Cardiac muscle cell (in vitro differentiated cells and primary cell): ENCODE data around the gene IVNS1ABP. TPM values are rescaled to one million over a fixed set of nuclear protein-coding genes. Genes with fewer than 3 reads are reported as not detected.

Experiments used
- DNase-seq, 2 donors: peaks; one replicate each; pipeline versions ENCODE4 v3.0.0 to v3.0.0-alpha.2; 2010 to 2017; ENCODE audit warnings: low read depth in 1 of 2, low spot score in 1 of 2
- H3K27ac ChIP-seq: fragments of 200-600 bp; sonication (generic); 2 replicates; pipeline ENCODE4 v1.5.1; 2016
- H3K27me3 ChIP-seq: fragments of 200-600 bp; sonication (generic); 2 replicates; pipeline ENCODE4 v1.6.0; 2016; ENCODE audit warnings: control low read depth
- H3K36me3 ChIP-seq: fragments of 200-600 bp; sonication (generic); 2 replicates; pipeline ENCODE4 v1.5.1; 2016; ENCODE audit warnings: control low read depth
- H3K4me1 ChIP-seq: fragments of 200-600 bp; sonication (generic); 2 replicates; pipeline ENCODE4 v1.8.1; 2017; ENCODE audit warnings: low read depth, mild to moderate bottlenecking, mixed run types
- H3K4me3 ChIP-seq: fragments of 200-600 bp; sonication (generic); 2 replicates; pipeline ENCODE4 v1.5.1; 2016; ENCODE audit warnings: mild to moderate bottlenecking
- H3K9me3 ChIP-seq: fragments of 200-600 bp; sonication (generic); 2 replicates; pipeline ENCODE4 v1.5.1; 2017; ENCODE audit warnings: low read depth, mild to moderate bottlenecking, control low read depth
- CTCF ChIP-seq: IDR thresholded peaks from 2 replicates; pipeline ENCODE4 v1.5.1; 2012; ENCODE audit warnings: low read depth, mild to moderate bottlenecking, low read length
- polyA plus RNA-seq: library from polyadenylated mRNA; unstranded; fragments of >200 nt; fragmentation: Nextera tagmentation; extraction: Ambion mirVana; gene quantifications from 2 replicates; pipeline ENCODE4 v1.2.1, GENCODE V29; 2016
- total RNA-seq: library from RNA; depleted of rRNA; stranded (reverse); fragments of >200 nt; gene quantifications from 2 replicates; pipeline ENCODE4 v1.2.3, GENCODE V29; 2016

Gene IVNS1ABP
- total and polyA plus RNA-seq, 2 experiments from 2014 or later: 48.8 to 49.6 TPM

GRCh38 chr1:185250063-185250462 is 67.0 kb downstream of the IVNS1ABP start:
- Histone ChIP-seq H3K36me3 (no peaks in the 10 kb centered on the region), H3K27me3 (peaks cover 20% of the 10 kb centered on the region), H3K4me1 (no peaks in the 10 kb centered on the region), H3K4me3 (no peak overlapping the region), H3K9me3 (no peaks in the 10 kb centered on the region), H3K27ac (no peak overlapping the region)
- TF ChIP-seq CTCF: no peak
- no peak for DNase-seq

- no peaks in the 10 kb centered on the region for H3K4me1 ChIP-seq
- no peaks in the 10 kb centered on the region for H3K36me3 ChIP-seq
- TF ChIP-seq CTCF: no peak
- H3K9me3 ChIP-seq: no peaks in the 10 kb centered on the region
- DNase-seq: peak in 1 of 2 donors; percentile 5
- no peak overlapping the region for H3K27ac ChIP-seq
- H3K27me3 ChIP-seq: peaks cover 20% of the 10 kb centered on the region
- H3K4me3 ChIP-seq: no peak overlapping the region
Measured at GRCh38 chr1:185249563-185249962, 67.5 kb downstream of the IVNS1ABP start.

Other genes starting within 250 kb of the IVNS1ABP start
- gene TRMT1L, start 160.3 kb downstream of the IVNS1ABP start, total RNA-seq: 18.3 and 24.7 TPM in 2 replicates
- 26.6 and 28.3 TPM in 2 replicates for gene TRMT1L, start 160.3 kb downstream of the IVNS1ABP start, polyA plus RNA-seq
- gene SWT1, start 160.1 kb downstream of the IVNS1ABP start, total RNA-seq: 3.8 and 4.9 TPM in 2 replicates
- gene SWT1, start 160.1 kb downstream of the IVNS1ABP start, polyA plus RNA-seq: 2.8 and 3.8 TPM in 2 replicates